Memory B cell (primary cell): ENCODE measurements around the gene SAP30BP.

Experiments used
- ATAC-seq: fragments of 150-1000 bp; cut with Tn5 transposase; 2 replicates; pipeline ENCODE4 v1.10.0; 2021; ENCODE audit warnings: low read depth, mild to moderate bottlenecking, moderate library complexity
- DNase-seq, 2 donors: peaks; one replicate each; pipeline ENCODE4 v3.0.0; 2022; ENCODE audit warnings: low spot score in 2 of 2
- H3K27ac Mint-ChIP-seq: one replicate; pipeline ENCODE4 v1.8.0; 2022; ENCODE audit warnings: mild to moderate bottlenecking, moderate library complexity, mixed read lengths
- H3K27me3 Mint-ChIP-seq: one replicate; pipeline ENCODE4 v1.8.0; 2022; ENCODE audit warnings: mixed read lengths
- H3K36me3 Mint-ChIP-seq: one replicate; pipeline ENCODE4 v1.8.0; 2022; ENCODE audit warnings: mild to moderate bottlenecking, mixed read lengths
- H3K4me1 Mint-ChIP-seq: one replicate; pipeline ENCODE4 v1.8.0; 2022; ENCODE audit warnings: mixed read lengths
- H3K4me3 Mint-ChIP-seq: one replicate; pipeline ENCODE4 v1.8.0; 2022; ENCODE audit warnings: mild to moderate bottlenecking, moderate library complexity, mixed read lengths
- H3K9me3 Mint-ChIP-seq: one replicate; pipeline ENCODE4 v1.8.0; 2022; ENCODE audit warnings: mixed read lengths

The SAP30BP gene

DNA sequence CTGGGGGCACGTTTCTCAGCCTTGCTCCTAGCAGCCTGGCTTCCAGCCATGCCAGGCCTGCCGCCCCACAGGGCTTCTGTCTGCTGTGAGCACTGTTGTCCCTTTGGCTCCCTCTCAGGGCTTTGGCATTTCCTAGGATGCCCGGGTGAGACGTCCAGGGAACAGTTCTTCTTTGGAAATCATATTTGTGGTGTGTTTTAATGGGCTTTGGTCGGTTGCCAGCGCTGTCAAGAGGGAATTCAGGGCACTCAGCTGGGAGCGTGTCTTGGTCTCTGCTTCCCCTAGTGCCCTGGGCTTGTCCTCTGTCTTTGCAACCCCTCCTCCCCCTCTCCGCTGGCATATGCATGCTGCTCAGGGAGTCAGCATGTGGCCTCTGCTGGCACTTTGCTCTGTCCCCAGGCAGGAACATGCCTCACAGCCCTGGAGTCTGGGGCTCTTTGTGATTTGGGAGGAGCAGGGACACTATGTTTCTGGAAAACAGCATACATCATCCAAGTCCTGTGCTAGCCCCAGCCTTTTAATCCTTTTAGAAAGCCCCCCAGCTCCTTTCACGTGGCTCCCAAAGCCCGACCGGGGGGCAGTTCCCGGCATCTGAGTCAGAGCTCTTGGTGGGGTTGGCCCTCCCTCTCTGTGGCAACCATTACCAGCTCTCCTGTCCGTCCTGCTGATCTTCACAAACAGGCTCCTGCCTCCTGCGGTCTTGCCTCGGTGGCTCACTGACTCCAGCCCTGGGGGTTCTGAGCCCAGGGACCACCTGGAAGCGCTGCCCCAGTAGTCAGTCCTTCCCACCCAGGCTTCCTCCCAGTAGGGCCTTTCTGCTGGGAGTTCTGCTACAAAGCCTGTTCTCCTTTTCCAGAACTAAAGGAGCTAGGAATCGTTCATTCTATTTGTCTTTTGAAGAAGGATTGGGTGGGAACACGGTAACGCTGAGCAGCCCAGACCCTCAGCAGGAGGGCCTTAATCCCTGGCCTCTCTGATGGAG, 26.7 kb downstream of the SAP30BP start:
- Mint-ChIP-seq H3K9me3 (no peaks in the 10 kb centered on the region), H3K27ac (no peak overlapping the region), H3K36me3 (peaks cover 18% of the 10 kb centered on the region), H3K4me1 (peaks cover 17% of the 10 kb centered on the region), H3K4me3 (no peak overlapping the region), H3K27me3 (no peaks in the 10 kb centered on the region)
- ATAC-seq (no peak), DNase-seq (no peak)

DNA sequence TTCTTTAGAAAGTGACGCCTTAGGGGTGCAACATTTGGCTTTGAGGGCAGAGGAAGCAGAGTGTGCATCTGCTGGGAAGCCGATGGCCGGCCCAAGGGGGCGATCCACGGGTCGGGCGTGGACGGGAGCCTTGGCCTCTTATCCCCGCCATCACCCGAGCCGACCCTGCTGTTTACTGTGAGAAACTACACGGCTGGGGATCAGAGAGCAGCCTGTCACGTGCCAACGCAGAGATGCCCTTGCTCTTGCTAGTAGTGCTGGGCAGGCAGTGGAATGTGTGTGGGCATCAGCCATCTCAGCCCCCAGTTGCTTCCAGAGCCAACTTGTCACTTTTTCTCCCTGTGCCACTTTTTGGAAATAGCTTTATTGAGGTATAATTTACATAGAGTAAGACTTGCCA, 27.4 kb downstream of the SAP30BP start:
- no peaks in the 10 kb centered on the region for H3K27me3 Mint-ChIP-seq
- H3K36me3 Mint-ChIP-seq = peaks cover 20% of the 10 kb centered on the region
- H3K27ac Mint-ChIP-seq = no peak overlapping the region
- no peak overlapping the region for H3K4me3 Mint-ChIP-seq
- H3K9me3 Mint-ChIP-seq = no peaks in the 10 kb centered on the region
- H3K4me1 Mint-ChIP-seq = peaks cover 10% of the 10 kb centered on the region
- no peak for ATAC-seq
- no peak for DNase-seq

DNA sequence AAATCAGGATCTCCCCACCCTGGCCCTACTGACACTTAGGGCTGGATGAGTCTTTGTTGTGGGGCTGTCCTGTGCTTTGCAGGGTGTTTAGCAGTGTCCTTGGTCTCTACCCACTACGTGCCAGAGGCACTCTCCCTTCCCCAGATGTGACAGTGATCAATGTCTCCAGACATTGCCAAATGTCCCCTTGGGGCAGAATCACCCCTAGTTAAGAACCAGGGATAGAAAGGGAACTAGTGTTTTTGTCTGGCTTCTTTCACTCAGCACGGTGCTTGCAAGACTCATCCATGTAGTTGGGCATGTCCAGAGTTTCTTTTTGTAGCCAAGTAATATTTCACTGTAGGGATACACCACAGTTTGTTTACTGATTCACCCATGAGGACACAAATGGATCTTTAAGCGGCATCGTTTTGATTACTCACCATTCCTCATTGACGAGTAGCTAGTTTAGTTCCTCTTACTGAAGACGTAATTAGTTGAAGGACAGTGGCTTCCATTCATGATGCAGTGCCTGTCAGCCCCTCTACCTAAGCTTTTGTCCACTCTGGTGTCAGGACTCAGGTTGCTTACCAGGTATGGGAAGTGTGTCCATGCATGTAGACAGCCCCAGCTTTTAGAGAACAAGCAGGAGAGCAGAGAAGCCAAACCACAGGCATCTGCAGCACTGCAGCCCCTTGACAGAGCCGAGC, 28.1 kb downstream of the SAP30BP start:
- peaks cover 6% of the 10 kb centered on the region for H3K4me1 Mint-ChIP-seq
- ATAC-seq (no peak), DNase-seq (no peak)
- peaks cover 23% of the 10 kb centered on the region for H3K36me3 Mint-ChIP-seq
- H3K27ac Mint-ChIP-seq = no peak overlapping the region
- no peaks in the 10 kb centered on the region for H3K9me3 Mint-ChIP-seq
- H3K4me3 Mint-ChIP-seq = no peak overlapping the region
- no peaks in the 10 kb centered on the region for H3K27me3 Mint-ChIP-seq

DNA sequence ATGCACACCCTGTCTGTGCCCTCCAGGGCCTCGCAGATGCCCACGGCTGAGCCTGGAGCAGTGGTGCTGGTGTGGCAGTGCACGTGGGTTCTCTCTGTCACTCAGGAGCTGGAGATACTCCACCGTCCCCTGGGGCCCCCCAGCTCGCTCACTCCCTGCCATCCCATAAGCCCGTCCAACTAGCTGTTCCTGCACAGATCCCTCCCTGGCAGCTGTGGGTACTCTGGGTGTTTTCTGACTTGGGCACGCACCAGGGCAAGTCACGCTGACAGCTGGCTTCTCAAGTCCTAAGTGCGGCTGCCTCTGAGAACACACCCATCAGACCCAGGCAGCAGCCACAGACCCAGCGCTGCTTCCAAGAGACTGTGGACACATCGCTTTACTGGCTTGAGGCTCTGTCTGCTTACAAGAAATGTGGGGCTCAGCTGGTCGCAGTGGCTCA, 28.7 kb downstream of the SAP30BP start:
- DNase-seq (no peak), ATAC-seq (no peak)
- Mint-ChIP-seq H3K4me3 (no peak overlapping the region), H3K27ac (no peak overlapping the region), H3K36me3 (peaks cover 28% of the 10 kb centered on the region), H3K27me3 (no peaks in the 10 kb centered on the region), H3K4me1 (peaks cover 5% of the 10 kb centered on the region), H3K9me3 (no peaks in the 10 kb centered on the region)

DNA sequence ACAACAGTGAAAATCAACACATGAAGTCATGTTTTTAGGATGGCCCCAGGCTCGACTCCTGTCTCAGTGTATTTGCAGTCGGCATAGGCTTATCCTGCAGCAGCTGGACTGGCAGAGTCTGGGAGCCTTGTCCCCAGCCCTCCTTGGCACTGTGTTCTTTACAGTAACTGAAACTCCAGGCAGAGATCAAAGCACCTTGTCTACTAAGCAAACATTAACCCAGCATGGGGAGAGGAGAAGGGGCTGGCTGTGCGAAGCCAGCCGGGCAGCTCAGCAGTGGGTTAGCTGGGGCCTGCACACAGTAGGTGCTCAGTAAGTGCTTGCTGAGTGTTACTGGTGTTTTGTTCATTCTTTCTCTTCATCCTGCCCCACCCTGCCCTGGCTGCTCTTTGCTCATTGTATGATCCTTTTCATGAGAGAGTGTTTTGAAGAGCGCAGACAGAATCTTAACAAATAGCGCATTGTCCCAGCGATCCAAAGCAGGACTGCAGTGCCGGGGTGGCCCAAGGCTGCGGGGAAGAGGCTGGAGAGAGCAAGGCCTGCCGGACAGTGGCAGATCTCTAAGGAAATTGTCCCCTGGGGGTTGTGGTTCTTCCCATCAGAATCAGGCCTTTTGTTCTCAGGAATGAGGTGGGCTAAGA, 30.6 kb downstream of the SAP30BP start:
- no peaks in the 10 kb centered on the region for H3K9me3 Mint-ChIP-seq
- H3K4me3 Mint-ChIP-seq = no peak overlapping the region
- no peaks in the 10 kb centered on the region for H3K4me1 Mint-ChIP-seq
- no peak for ATAC-seq
- H3K27ac Mint-ChIP-seq = no peak overlapping the region
- no peaks in the 10 kb centered on the region for H3K27me3 Mint-ChIP-seq
- H3K36me3 Mint-ChIP-seq = peaks cover 39% of the 10 kb centered on the region
- DNase-seq = no peak

DNA sequence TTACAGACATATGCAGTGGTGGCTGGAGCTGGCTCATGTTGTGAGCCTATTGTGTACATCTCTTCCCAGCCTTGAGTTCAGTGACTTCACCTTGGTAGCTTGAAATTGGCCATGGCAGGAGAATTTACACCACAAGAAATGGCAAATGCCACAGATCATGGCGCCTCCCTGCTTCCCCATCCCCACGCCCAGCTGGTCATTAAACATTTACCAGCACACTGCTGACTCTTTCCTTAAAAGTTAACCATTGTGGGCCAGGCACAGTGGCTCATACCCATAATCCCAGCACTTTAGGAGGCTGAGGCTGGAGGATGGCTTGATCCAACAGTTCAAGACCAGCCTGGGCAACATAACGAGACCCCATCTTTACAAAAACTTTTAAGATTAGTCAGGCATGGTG, 31.5 kb downstream of the SAP30BP start:
- Mint-ChIP-seq H3K27ac (no peak overlapping the region), H3K4me1 (no peaks in the 10 kb centered on the region), H3K36me3 (peaks cover 38% of the 10 kb centered on the region), H3K9me3 (no peaks in the 10 kb centered on the region), H3K27me3 (no peaks in the 10 kb centered on the region), H3K4me3 (no peak overlapping the region)
- DNase-seq (no peak), ATAC-seq (no peak)

DNA sequence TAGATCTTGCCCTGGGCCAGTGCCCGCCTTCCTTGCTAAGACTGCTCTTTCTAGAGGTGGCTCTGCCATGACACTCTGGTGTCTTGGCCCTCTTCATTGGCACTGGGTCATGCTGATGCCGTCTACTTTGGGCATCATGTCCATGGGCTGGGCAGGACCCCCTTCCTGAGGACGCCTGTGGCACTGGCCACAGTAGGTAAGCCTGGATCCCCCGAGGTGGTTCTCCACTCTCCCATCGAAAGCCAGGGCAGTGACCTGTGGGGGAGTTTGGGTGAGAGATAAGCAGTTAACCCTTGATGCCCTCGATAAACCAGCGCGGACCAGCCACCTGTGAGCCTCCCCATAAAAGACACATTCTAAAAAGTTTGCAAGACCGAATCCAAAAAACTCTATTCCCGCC, 34.1 kb downstream of the SAP30BP start:
- peaks cover 40% of the 10 kb centered on the region for H3K36me3 Mint-ChIP-seq
- DNase-seq (no peak), ATAC-seq (no peak)
- H3K9me3 Mint-ChIP-seq = no peaks in the 10 kb centered on the region
- no peaks in the 10 kb centered on the region for H3K27me3 Mint-ChIP-seq
- H3K4me1 Mint-ChIP-seq = no peaks in the 10 kb centered on the region
- H3K27ac Mint-ChIP-seq = no peak overlapping the region
- H3K4me3 Mint-ChIP-seq = no peak overlapping the region

DNA sequence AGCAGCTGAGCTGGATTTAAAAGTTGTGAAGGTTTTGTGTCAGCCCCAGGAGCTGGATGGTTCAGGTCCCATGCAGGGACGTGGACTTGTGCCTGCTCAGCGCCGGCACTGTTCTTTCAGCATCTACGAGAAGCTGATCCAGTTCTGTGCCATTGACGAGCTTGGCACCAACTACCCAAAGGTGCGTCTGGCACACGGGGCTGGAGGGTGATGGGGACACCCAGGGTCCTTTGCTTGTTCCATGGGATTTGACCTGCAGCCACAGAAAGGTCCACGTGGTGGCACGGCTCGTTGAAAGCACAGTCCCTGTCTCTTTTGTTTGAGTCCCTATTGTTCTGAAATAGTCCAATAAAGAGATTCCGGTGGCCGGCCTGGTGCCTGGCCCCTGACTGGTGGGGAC, 36.1 kb downstream of the SAP30BP start:
- H3K27ac Mint-ChIP-seq = no peak overlapping the region

DNA sequence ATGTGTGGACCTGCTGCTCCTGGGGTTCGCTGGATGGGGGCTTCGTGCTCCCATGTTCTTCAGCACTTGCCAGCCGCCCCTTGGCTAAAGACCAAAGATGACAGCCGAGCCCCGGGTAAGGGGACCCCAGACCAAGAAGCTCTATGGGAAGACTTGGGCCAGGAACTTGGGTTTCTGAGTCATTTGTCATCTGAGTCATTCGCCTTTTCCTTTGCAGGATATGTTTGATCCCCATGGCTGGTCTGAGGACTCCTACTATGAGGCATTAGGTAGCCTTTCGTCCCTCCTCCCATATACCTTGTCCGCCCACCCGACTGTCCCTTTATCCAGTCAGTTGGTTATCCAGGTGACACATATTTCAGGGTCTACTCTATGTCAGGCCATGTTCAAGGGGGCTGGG, 36.5 kb downstream of the SAP30BP start:
- Mint-ChIP-seq H3K4me3 (no peak overlapping the region), H3K4me1 (no peaks in the 10 kb centered on the region), H3K9me3 (no peaks in the 10 kb centered on the region), H3K27ac (no peak overlapping the region), H3K27me3 (no peaks in the 10 kb centered on the region), H3K36me3 (peaks cover 41% of the 10 kb centered on the region)
- DNase-seq = no peak
- no peak for ATAC-seq

More for the DNA sequence above, 36.1 kb downstream of the SAP30BP start:
- Mint-ChIP-seq H3K9me3 (no peaks in the 10 kb centered on the region), H3K4me1 (no peaks in the 10 kb centered on the region), H3K4me3 (no peak overlapping the region), H3K36me3 (peaks cover 41% of the 10 kb centered on the region), H3K27me3 (no peaks in the 10 kb centered on the region)
- DNase-seq (no peak), ATAC-seq (no peak)

DNA sequence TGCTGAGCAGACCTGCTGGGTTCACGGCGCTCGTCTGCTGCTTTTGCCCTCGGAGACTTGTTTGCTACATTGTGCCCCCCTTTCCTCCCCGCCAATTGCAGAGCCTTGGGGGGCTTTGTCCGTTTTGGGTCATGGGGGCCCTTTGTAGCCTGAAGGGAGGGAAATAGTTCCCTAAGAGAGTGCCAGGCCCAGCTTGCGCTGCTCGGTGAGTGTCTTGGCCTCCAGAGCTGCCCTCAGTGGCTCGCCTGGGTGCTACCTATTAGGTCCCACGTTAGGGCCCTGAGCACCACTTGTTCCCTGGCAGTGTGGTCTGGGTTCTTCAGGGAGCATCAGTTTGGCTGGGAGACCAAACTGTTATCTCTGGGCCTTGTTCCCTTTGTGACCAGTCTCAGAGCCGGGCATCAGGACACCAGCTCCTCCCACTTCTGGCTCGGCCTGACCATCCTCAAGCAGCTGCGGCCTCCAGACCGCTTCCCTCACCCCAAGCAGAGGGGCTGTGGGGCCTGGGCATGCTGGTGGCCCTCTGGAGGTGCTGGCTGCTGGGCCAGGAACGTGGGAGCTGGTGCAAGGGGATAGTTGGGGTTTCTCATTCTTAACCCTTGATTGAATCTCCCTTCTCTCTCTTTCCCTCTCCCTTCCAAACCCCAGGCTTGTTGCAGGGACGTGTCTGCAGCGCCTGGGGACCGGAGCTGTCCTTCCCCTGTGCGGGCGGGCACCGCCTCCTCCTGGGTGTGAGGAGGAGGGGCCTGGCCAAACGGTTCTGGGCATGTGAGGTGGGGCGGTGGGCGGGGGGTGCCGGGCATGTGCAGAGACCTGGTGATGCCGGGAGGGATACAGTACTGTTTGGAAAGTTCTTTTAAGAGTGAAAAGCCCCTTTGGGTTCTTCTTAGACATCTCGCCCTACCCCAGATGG, 38.1 kb downstream of the SAP30BP start:
- H3K27me3 Mint-ChIP-seq = no peaks in the 10 kb centered on the region
- ATAC-seq (no peak), DNase-seq (no peak)
- H3K36me3 Mint-ChIP-seq = peaks cover 37% of the 10 kb centered on the region
- H3K9me3 Mint-ChIP-seq = no peaks in the 10 kb centered on the region
- no peak overlapping the region for H3K4me3 Mint-ChIP-seq
- no peaks in the 10 kb centered on the region for H3K4me1 Mint-ChIP-seq
- H3K27ac Mint-ChIP-seq = no peak overlapping the region

DNA sequence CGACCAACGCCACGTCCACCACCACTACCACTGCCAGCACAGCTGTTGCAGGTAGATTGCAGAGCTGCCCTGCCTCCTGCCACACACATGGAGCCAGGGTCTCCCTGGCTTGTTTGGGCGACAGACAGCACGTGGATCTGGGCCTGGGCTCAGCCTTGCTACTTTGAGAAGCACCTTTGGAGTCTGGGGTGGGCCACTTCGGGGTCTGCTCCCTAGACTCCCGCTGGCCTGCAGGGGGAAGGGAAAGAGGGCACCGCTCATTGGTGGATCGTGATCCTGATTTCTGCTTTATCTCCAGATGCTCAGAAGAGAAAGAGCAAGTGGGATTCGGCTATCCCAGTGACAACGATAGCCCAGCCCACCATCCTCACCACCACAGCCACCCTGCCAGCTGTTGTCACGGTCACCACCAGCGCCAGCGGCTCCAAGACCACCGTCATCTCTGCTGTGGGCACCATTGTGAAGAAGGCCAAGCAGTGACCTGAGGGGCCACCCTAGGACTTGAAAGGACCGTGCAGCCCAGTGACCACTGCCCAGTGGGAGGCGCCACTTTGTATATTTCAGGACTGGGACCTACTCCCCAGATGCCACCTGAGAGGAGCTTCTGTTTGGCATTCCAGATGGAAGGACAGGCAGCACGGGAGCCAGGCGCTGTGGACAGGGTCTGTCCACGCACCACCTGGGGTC, 39.0 kb downstream of the SAP30BP start:
- H3K27me3 Mint-ChIP-seq = no peaks in the 10 kb centered on the region
- ATAC-seq (no peak), DNase-seq (no peak)
- H3K9me3 Mint-ChIP-seq = no peaks in the 10 kb centered on the region
- peaks cover 29% of the 10 kb centered on the region for H3K36me3 Mint-ChIP-seq
- H3K4me3 Mint-ChIP-seq = no peak overlapping the region
- H3K4me1 Mint-ChIP-seq = no peaks in the 10 kb centered on the region
- no peak overlapping the region for H3K27ac Mint-ChIP-seq

DNA sequence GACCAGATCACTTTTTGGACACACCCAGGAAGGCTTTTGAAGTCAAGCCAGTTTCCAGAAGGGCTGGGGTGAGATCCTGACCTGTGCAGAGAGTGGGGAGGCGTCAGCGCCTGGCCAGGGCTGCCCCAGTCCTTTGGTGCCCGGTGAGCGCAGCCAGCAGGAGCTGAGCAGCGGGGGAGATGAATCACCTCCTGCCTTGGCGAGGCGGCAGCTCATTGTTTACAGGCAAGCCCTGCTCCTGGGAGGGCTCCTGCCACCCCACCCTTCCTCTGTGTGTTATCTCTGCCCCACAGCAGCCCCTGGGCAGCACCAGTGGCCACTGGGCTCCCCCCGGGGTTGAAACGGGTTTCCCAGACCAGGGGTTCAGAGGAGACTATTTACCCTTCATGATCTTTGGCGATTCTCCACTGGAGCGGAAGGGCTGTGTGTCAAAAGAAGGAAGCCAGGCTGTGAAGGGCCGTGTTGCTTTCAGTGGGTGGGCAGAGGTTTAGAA, 40.0 kb downstream of the SAP30BP start:
- no peaks in the 10 kb centered on the region for H3K27me3 Mint-ChIP-seq
- H3K36me3 Mint-ChIP-seq = peaks cover 24% of the 10 kb centered on the region
- no peak overlapping the region for H3K4me3 Mint-ChIP-seq
- no peak for DNase-seq
- H3K27ac Mint-ChIP-seq = no peak overlapping the region
- no peaks in the 10 kb centered on the region for H3K9me3 Mint-ChIP-seq
- ATAC-seq = no peak
- H3K4me1 Mint-ChIP-seq = no peaks in the 10 kb centered on the region

DNA sequence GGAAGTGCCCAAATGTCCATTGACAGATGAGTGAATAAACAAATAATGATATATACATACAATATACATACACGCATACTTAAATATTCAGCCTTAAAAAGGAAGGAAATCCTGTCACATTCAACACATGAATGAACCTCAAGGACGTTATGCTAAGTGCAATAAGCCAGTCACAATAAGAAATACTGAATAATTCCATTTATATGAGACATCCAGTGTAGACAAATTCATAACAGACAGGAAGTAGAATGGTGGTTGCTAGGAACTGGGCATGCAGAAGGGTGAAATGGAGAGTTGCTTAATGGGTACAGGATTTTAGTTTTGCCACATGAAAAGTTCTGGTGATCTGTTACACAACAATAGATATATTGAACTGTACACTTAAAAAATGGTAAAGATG, 45.3 kb downstream of the SAP30BP start:
- DNase-seq = no peak
- no peaks in the 10 kb centered on the region for H3K36me3 Mint-ChIP-seq
- no peak overlapping the region for H3K4me3 Mint-ChIP-seq
- H3K4me1 Mint-ChIP-seq = no peaks in the 10 kb centered on the region
- H3K27me3 Mint-ChIP-seq = peaks cover 2% of the 10 kb centered on the region
- H3K9me3 Mint-ChIP-seq = no peaks in the 10 kb centered on the region
- ATAC-seq = no peak
- H3K27ac Mint-ChIP-seq = no peak overlapping the region
